Liver (tissue), 9 donors: ENCODE data around the gene DARS1. TPM values are rescaled to one million over a fixed set of nuclear protein-coding genes. Genes with fewer than 3 reads are reported as not detected.

Experiments used
- DNase-seq: peaks from one replicate; pipeline ENCODE4 v3.0.0-alpha.2; 2017; ENCODE audit warnings: low spot score
- H3K27ac ChIP-seq, 2 donors: one replicate each; pipeline ENCODE4 v1.7.0; 2013; ENCODE audit warnings: inconsistent platforms in 2 of 2, low read length in 2 of 2, control low read depth in 1 of 2, low read depth in 1 of 2, mild to moderate bottlenecking in 1 of 2
- H3K27me3 ChIP-seq, 4 donors: one replicate each; pipeline versions ENCODE4 v1.6.1 to v1.7.0; 2013; ENCODE audit warnings: low read length in 3 of 4, inconsistent platforms in 1 of 4, mild to moderate bottlenecking in 1 of 4, moderate library complexity in 1 of 4; ENCODE audit not compliant: control insufficient read depth in 4 of 4, insufficient read depth in 4 of 4
- H3K36me3 ChIP-seq, 4 donors: one replicate each; pipeline versions ENCODE4 v1.6.1 to v1.7.0; 2013; ENCODE audit warnings: low read length in 3 of 4, mild to moderate bottlenecking in 3 of 4, low read depth in 1 of 4, moderate library complexity in 1 of 4; ENCODE audit not compliant: control insufficient read depth in 4 of 4, insufficient read depth in 3 of 4
- H3K4me1 ChIP-seq, 4 donors: one replicate each; pipeline versions ENCODE4 v1.6.1 to v1.7.0; 2013; ENCODE audit warnings: low read length in 3 of 4, mild to moderate bottlenecking in 3 of 4, moderate library complexity in 1 of 4; ENCODE audit not compliant: control insufficient read depth in 4 of 4, insufficient read depth in 4 of 4
- H3K4me3 ChIP-seq, 3 donors: one replicate each; pipeline versions ENCODE4 v1.6.1 to v1.7.0; 2013; ENCODE audit warnings: low read length in 3 of 3, control low read depth in 1 of 3, low read depth in 1 of 3, mild to moderate bottlenecking in 1 of 3
- H3K9ac ChIP-seq, 2 donors: one replicate each; pipeline ENCODE4 v1.7.0; 2013; ENCODE audit warnings: low read length in 2 of 2, mild to moderate bottlenecking in 2 of 2, moderate library complexity in 2 of 2, control low read depth in 1 of 2, low read depth in 1 of 2
- H3K9me3 ChIP-seq, 4 donors: one replicate each; pipeline versions ENCODE4 v1.6.1 to v1.7.0; 2013; ENCODE audit warnings: low read length in 3 of 4; ENCODE audit not compliant: control insufficient read depth in 4 of 4
- ATF3 ChIP-seq: IDR thresholded peaks from 2 replicates; pipeline ENCODE4 v1.6.1; 2016; ENCODE audit warnings: antibody characterized with exemption
- CTCF ChIP-seq: fragments of 150-350 bp; IDR thresholded peaks from 2 replicates; pipeline ENCODE4 v1.5.1; 2017; ENCODE audit warnings: improper control_type of control experiment, low read depth, low read length; ENCODE audit not compliant: missing input control
- EGR1 ChIP-seq, 2 donors: IDR thresholded peaks; 2 replicates each; pipeline ENCODE4 v1.6.1; 2016 to 2018; ENCODE audit warnings: antibody characterized with exemption in 2 of 2, low read depth in 2 of 2
- FOXA1 ChIP-seq: IDR thresholded peaks from 2 replicates; pipeline ENCODE4 v1.6.1; 2016; ENCODE audit warnings: antibody characterized with exemption
- GABPA ChIP-seq, 2 donors: IDR thresholded peaks in 1 of 2; conservative IDR thresholded peaks in 1 of 2; 2 replicates each; pipeline ENCODE4 v1.6.1; 2016; ENCODE audit warnings: antibody characterized with exemption in 2 of 2, mild to moderate bottlenecking in 1 of 2, moderate library complexity in 1 of 2
- HNF4A ChIP-seq, 2 donors: conservative IDR thresholded peaks; 2 replicates each; pipeline ENCODE4 v1.6.1; 2016; ENCODE audit warnings: antibody characterized with exemption in 2 of 2, mild to moderate bottlenecking in 2 of 2
- HNF4G ChIP-seq: IDR thresholded peaks from 2 replicates; pipeline ENCODE4 v1.6.1; 2016; ENCODE audit warnings: antibody characterized with exemption
- JUND ChIP-seq, 2 donors: IDR thresholded peaks; 2 replicates each; pipeline ENCODE4 v1.6.1; 2016; ENCODE audit warnings: antibody characterized with exemption in 2 of 2
- MAX ChIP-seq: IDR thresholded peaks from 2 replicates; pipeline ENCODE4 v1.6.1; 2016; ENCODE audit warnings: antibody characterized with exemption
- NR2F2 ChIP-seq: IDR thresholded peaks from 2 replicates; pipeline ENCODE4 v1.6.1; 2016; ENCODE audit warnings: antibody characterized with exemption
- RAD21 ChIP-seq, 2 donors: IDR thresholded peaks; 2 replicates each; pipeline ENCODE4 v1.6.1; 2016; ENCODE audit warnings: antibody characterized with exemption in 2 of 2, mild to moderate bottlenecking in 2 of 2
- REST ChIP-seq: IDR thresholded peaks from 2 replicates; pipeline ENCODE4 v1.6.1; 2016; ENCODE audit warnings: antibody characterized with exemption, mild to moderate bottlenecking
- RXRA ChIP-seq, 2 donors: IDR thresholded peaks; 2 replicates each; pipeline ENCODE4 v1.6.1; 2017 to 2018; ENCODE audit warnings: antibody characterized with exemption in 2 of 2, mild to moderate bottlenecking in 1 of 2
- SP1 ChIP-seq: IDR thresholded peaks from 2 replicates; pipeline ENCODE4 v1.6.1; 2018; ENCODE audit warnings: antibody characterized with exemption, mild to moderate bottlenecking
- TAF1 ChIP-seq: conservative IDR thresholded peaks from 2 replicates; pipeline ENCODE4 v1.6.1; 2016; ENCODE audit warnings: antibody characterized with exemption, mild to moderate bottlenecking
- YY1 ChIP-seq: IDR thresholded peaks from 2 replicates; pipeline ENCODE4 v1.6.1; 2016; ENCODE audit warnings: antibody characterized with exemption, mild to moderate bottlenecking
- ZBTB33 ChIP-seq: IDR thresholded peaks from 2 replicates; pipeline ENCODE4 v1.6.1; 2016; ENCODE audit warnings: antibody characterized with exemption
- WGBS: extraction: QIAGEN DNeasy Blood & Tissue Kit; methylation state at CpG from one replicate; pipeline ENCODE4 v1.1.7; 2013; 5-methylcytosine and 5-hydroxymethylcytosine counted together
- polyA plus RNA-seq, 2 donors: library from polyadenylated mRNA; stranded (reverse) in 1 of 2; unstranded in 1 of 2; fragments of 200-250 nt in 1 of 2; fragments of >200 nt in 1 of 2; fragmentation: Nextera tagmentation in 1 of 2; extraction: Ambion mirVana in 1 of 2; gene quantifications; one replicate each; pipeline versions ENCODE4 v1.2.1 to v1.2.3, GENCODE V29; 2013 to 2015
- total RNA-seq, 2 donors: library from RNA; depleted of rRNA; stranded (reverse); fragments of >200 nt; gene quantifications; one replicate each; pipeline ENCODE4 v1.2.3, GENCODE V29; 2014
- donor health status: healthy.
- donor health status: healthy.
- donor health status: healthy.
- donor health status: healthy.
- donor health status: healthy.

The DARS1 gene
- total and polyA plus RNA-seq, 4 donors: 25.0 to 44.1 (median 32.6) TPM

GRCh38 chr2:135885709-135886108 is 99.7 kb downstream of the DARS1 start:
- no peaks in the 10 kb centered on the region for H3K36me3 ChIP-seq
- DNase-seq: no peak
- 89% methylated on average over 4 of the region's 4 CpGs for WGBS
- no peak overlapping the region for H3K27ac ChIP-seq
- TF ChIP-seq EGR1 (IDR thresholded peaks at IDR 0.05; ENCODE audit: low read depth in 2 of 2): no peak
- no peak for TF ChIP-seq RAD21 (IDR thresholded peaks at IDR 0.05)
- TF ChIP-seq FOXA1: no peak
- TF ChIP-seq YY1: no peak
- TF ChIP-seq ZBTB33: no peak
- no peak for TF ChIP-seq ATF3
- no peak for TF ChIP-seq NR2F2
- no peak for TF ChIP-seq CTCF
- no peak for TF ChIP-seq JUND (IDR thresholded peaks at IDR 0.05)
- no peak for TF ChIP-seq GABPA (IDR thresholded peaks at IDR 0.05 in 1 of 2, conservative IDR thresholded peaks at IDR 0.05 in 1 of 2)
- no peak for TF ChIP-seq SP1
- no peak for TF ChIP-seq MAX
- TF ChIP-seq HNF4A (conservative IDR thresholded peaks at IDR 0.05): no peak
- no peak for TF ChIP-seq HNF4G
- no peaks in the 10 kb centered on the region for H3K4me1 ChIP-seq
- H3K9ac ChIP-seq: no peak overlapping the region
- no peak overlapping the region for H3K4me3 ChIP-seq
- H3K9me3 ChIP-seq: no peaks in the 10 kb centered on the region
- peaks cover 0 to 6% (median 0%) of the 10 kb centered on the region in 4 donors for H3K27me3 ChIP-seq

- H3K27me3 ChIP-seq: peaks cover 0 to 6% (median 0%) of the 10 kb centered on the region in 4 donors
- H3K27ac ChIP-seq: no peak overlapping the region
- H3K9me3 ChIP-seq: no peaks in the 10 kb centered on the region
- no peaks in the 10 kb centered on the region for H3K36me3 ChIP-seq
- TF ChIP-seq HNF4G (no peak), JUND (IDR thresholded peaks at IDR 0.05) (no peak), NR2F2 (no peak), ZBTB33 (no peak), EGR1 (IDR thresholded peaks at IDR 0.05; ENCODE audit: low read depth in 2 of 2) (no peak), HNF4A (conservative IDR thresholded peaks at IDR 0.05) (no peak), TAF1 (no peak), RAD21 (IDR thresholded peaks at IDR 0.05) (no peak), REST (no peak), RXRA (IDR thresholded peaks at IDR 0.05) (no peak), YY1 (no peak), SP1 (no peak), CTCF (no peak), ATF3 (no peak), MAX (no peak), FOXA1 (no peak)
- H3K4me1 ChIP-seq: no peaks in the 10 kb centered on the region
- WGBS: 67% methylated on average over 3 of the region's 3 CpGs
- no peak overlapping the region for H3K9ac ChIP-seq
- no peak for DNase-seq
- no peak overlapping the region for H3K4me3 ChIP-seq
These were observed 103.0 kb downstream of the DARS1 start for GRCh38 chr2:135882415-135882814.
